H9 (cell line): ENCODE data around the gene SPRR2D. TPM values are rescaled to one million over a fixed set of nuclear protein-coding genes. Genes with fewer than 3 reads are reported as not detected.

ENCODE experiments used
- DNase-seq: peaks from one replicate; pipeline ENCODE4 v3.0.0-alpha.2; 2017
- H2AFZ ChIP-seq: one replicate; pipeline ENCODE4 v1.6.1; 2013; ENCODE audit warnings: mild to moderate bottlenecking, low read length, control low read depth, moderate library complexity
- H2AK5ac ChIP-seq: 2 replicates; pipeline ENCODE4 v1.6.1; 2013; ENCODE audit warnings: low read length, control low read depth, mixed read lengths; ENCODE audit not compliant: insufficient read length
- H2BK120ac ChIP-seq: one replicate; pipeline ENCODE4 v1.6.1; 2013; ENCODE audit warnings: low read depth, mild to moderate bottlenecking, low read length, control low read depth, inconsistent platforms; ENCODE audit not compliant: poor library complexity, severe bottlenecking
- H2BK12ac ChIP-seq: 2 replicates; pipeline ENCODE4 v1.6.1; 2013; ENCODE audit warnings: low read length, control low read depth, mixed read lengths, low read depth; ENCODE audit not compliant: insufficient read length
- H2BK15ac ChIP-seq: 2 replicates; pipeline ENCODE4 v1.6.1; 2013; ENCODE audit warnings: low read depth, low read length, control low read depth
- H2BK20ac ChIP-seq: one replicate; pipeline ENCODE4 v1.6.1; 2013; ENCODE audit warnings: low read depth, mild to moderate bottlenecking, low read length, control low read depth, inconsistent platforms; ENCODE audit not compliant: poor library complexity, severe bottlenecking
- H2BK5ac ChIP-seq: 2 replicates; pipeline ENCODE4 v1.6.1; 2013; ENCODE audit warnings: low read length, control low read depth, mixed read lengths; ENCODE audit not compliant: insufficient read length
- H3K14ac ChIP-seq: 2 replicates; pipeline ENCODE4 v1.6.1; 2013; ENCODE audit warnings: low read length, control low read depth; ENCODE audit not compliant: insufficient read depth
- H3K18ac ChIP-seq: 2 replicates; pipeline ENCODE4 v1.6.1; 2013; ENCODE audit warnings: low read depth, mild to moderate bottlenecking, mixed read lengths, low read length, control low read depth; ENCODE audit not compliant: insufficient read length
- H3K23ac ChIP-seq: 2 replicates; pipeline ENCODE4 v1.6.1; 2013; ENCODE audit warnings: low read length, control low read depth, mixed read lengths, low read depth; ENCODE audit not compliant: insufficient read length
- H3K23me2 ChIP-seq: 2 replicates; pipeline ENCODE4 v1.6.1; 2013; ENCODE audit warnings: low read depth, mild to moderate bottlenecking, mixed read lengths, low read length, control low read depth; ENCODE audit not compliant: insufficient read length, poor library complexity, severe bottlenecking
- H3K27ac ChIP-seq: 2 replicates; pipeline ENCODE4 v1.5.1; 2013; ENCODE audit warnings: low read length, control low read depth, mixed read lengths, low read depth; ENCODE audit not compliant: insufficient read length
- H3K27me3 ChIP-seq: 2 replicates; pipeline ENCODE4 v1.6.1; 2013; ENCODE audit warnings: low read length, control low read depth, inconsistent platforms; ENCODE audit not compliant: insufficient read depth
- H3K4ac ChIP-seq: 2 replicates; pipeline ENCODE4 v1.6.1; 2013; ENCODE audit warnings: low read depth, mild to moderate bottlenecking, control low read depth, inconsistent platforms, low read length, moderate library complexity
- H3K4me1 ChIP-seq: 2 replicates; pipeline ENCODE4 v1.6.1; 2013; ENCODE audit warnings: low read length, control low read depth, inconsistent platforms; ENCODE audit not compliant: insufficient read depth
- H3K4me2 ChIP-seq: 2 replicates; pipeline ENCODE4 v1.6.1; 2013; ENCODE audit warnings: low read length, control low read depth, mixed read lengths; ENCODE audit not compliant: insufficient read length, insufficient read depth
- H3K56ac ChIP-seq: 2 replicates; pipeline ENCODE4 v1.6.1; 2013; ENCODE audit warnings: low read depth, mild to moderate bottlenecking, mixed read lengths, low read length, control low read depth; ENCODE audit not compliant: insufficient read length
- H3K79me1 ChIP-seq: 2 replicates; pipeline ENCODE4 v1.6.1; 2013; ENCODE audit warnings: low read depth, mild to moderate bottlenecking, moderate library complexity, low read length, control low read depth, inconsistent platforms; ENCODE audit not compliant: insufficient read depth, poor library complexity, severe bottlenecking
- H3K79me2 ChIP-seq: 2 replicates; pipeline ENCODE4 v1.6.1; 2013; ENCODE audit warnings: low read length, control low read depth, inconsistent platforms; ENCODE audit not compliant: insufficient read depth
- H3K9ac ChIP-seq: 2 replicates; pipeline ENCODE4 v1.6.1; 2013; ENCODE audit warnings: low read length, control low read depth, mixed read lengths; ENCODE audit not compliant: insufficient read length; ENCODE audit errors: extremely low read depth
- H3K9me3 ChIP-seq: one replicate; pipeline ENCODE4 v1.6.1; 2013; ENCODE audit warnings: low read depth, low read length, inconsistent platforms; ENCODE audit not compliant: control insufficient read depth
- H3T11ph ChIP-seq: one replicate; pipeline ENCODE4 v1.6.1; 2013; ENCODE audit warnings: mild to moderate bottlenecking, low read length, control low read depth, inconsistent platforms
- H4K20me1 ChIP-seq: one replicate; pipeline ENCODE4 v1.6.1; 2013; ENCODE audit not compliant: control insufficient read depth, insufficient read length, insufficient read depth
- H4K5ac ChIP-seq: 2 replicates; pipeline ENCODE4 v1.6.1; 2013; ENCODE audit warnings: low read depth, mild to moderate bottlenecking, mixed read lengths, low read length, control low read depth; ENCODE audit not compliant: insufficient read length
- H4K8ac ChIP-seq: replicated peaks from 2 replicates; pipeline ENCODE4 v1.6.1; 2013; ENCODE audit warnings: low read length, control low read depth, mixed read lengths, low read depth; ENCODE audit not compliant: insufficient read length
- H4K91ac ChIP-seq: 2 replicates; pipeline ENCODE4 v1.6.1; 2013; ENCODE audit warnings: low read depth, mild to moderate bottlenecking, moderate library complexity, mixed read lengths, low read length, control low read depth; ENCODE audit not compliant: insufficient read length
- H3K27ac Mint-ChIP-seq, 3 experiments: 2 replicates in 2 of 3; 3 replicates in 1 of 3; pipeline ENCODE4 v1.8.0; 2020 to 2021; ENCODE audit warnings: mixed read lengths in 3 of 3, mild to moderate bottlenecking in 1 of 3, moderate library complexity in 1 of 3
- H3K27me3 Mint-ChIP-seq: 2 replicates; pipeline ENCODE4 v1.8.0; 2021; ENCODE audit warnings: low read depth, mild to moderate bottlenecking, moderate library complexity, mixed read lengths
- H3K36me3 Mint-ChIP-seq, 3 experiments: 2 replicates in 2 of 3; 3 replicates in 1 of 3; pipeline ENCODE4 v1.8.0; 2020 to 2021; ENCODE audit warnings: low read depth in 3 of 3, mixed read lengths in 3 of 3; ENCODE audit not compliant: insufficient read depth in 1 of 3
- H3K4me1 Mint-ChIP-seq, 2 experiments: 2 replicates each; pipeline ENCODE4 v1.8.0; 2020; ENCODE audit warnings: mixed read lengths in 2 of 2
- H3K4me3 Mint-ChIP-seq, 2 experiments: 2 replicates in 1 of 2; 3 replicates in 1 of 2; pipeline ENCODE4 v1.8.0; 2020 to 2021; ENCODE audit warnings: mild to moderate bottlenecking in 2 of 2, mixed read lengths in 2 of 2, moderate library complexity in 1 of 2
- H3K9me3 Mint-ChIP-seq, 2 experiments: 2 replicates in 1 of 2; 3 replicates in 1 of 2; pipeline ENCODE4 v1.8.0; 2020; ENCODE audit warnings: mild to moderate bottlenecking in 2 of 2, mixed read lengths in 2 of 2, moderate library complexity in 1 of 2
- WGBS: extraction: QIAGEN DNeasy Blood & Tissue Kit; methylation state at CpG from one replicate; pipeline ENCODE4 v1.1.7; 2013; ENCODE audit warnings: missing lambda C conversion rate, low lambda C conversion rate, mixed read lengths; ENCODE audit not compliant: insufficient read length; ENCODE audit errors: extremely low coverage; 5-methylcytosine and 5-hydroxymethylcytosine counted together
- total RNA-seq: library from RNA; stranded (reverse); gene quantifications from 2 replicates; pipeline ENCODE4 v1.2.1, GENCODE V29; 2021
- TF ChIP-seq, protein P1 (sequence below): fragments of 200-600 bp; sonication (generic); conservative IDR thresholded peaks from 3 replicates; pipeline ENCODE4 v1.8.0; 2021; ENCODE audit warnings: antibody characterized with exemption, mild to moderate bottlenecking

Gene SPRR2D
- total RNA-seq, 1 experiment from 2014 or later, result not detected

DNA sequence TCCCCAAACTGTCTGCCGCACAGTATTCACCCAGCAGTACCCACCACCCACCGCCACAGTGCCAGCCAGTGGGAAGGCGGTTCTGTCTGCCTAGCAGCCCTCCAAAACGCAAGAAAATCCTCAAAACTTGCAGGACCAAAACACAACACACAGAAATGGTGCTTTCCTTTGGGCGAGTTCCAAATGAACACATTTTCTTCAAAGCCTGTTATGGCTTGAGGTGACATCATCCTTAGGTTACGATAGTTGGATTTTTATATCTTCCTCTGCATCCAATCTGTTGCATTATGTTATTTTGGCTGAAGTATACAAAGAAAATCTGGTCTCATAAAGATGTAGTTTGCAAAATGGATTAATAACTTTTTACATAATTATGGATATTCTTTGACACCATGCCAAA, 47.7 kb downstream of the SPRR2D start:
- Mint-ChIP-seq H3K36me3 (peaks cover 0 to 8% (median 0%) of the 10 kb centered on the region in 3 experiments; a peak in 3 of 7 replicates), H3K9me3 (peaks cover 8 to 9% of the 10 kb centered on the region in 2 experiments; a peak in 4 of 5 replicates), H3K4me3 (no peak overlapping the region), H3K27me3 (no peaks in the 10 kb centered on the region; the same call in 1 of the 2 replicates), H3K4me1 (peaks cover 10 to 17% of the 10 kb centered on the region in 2 experiments), H3K27ac (no peak overlapping the region)
- Histone ChIP-seq H3K27ac (no peak overlapping the region), H3K79me2 (no peaks in the 10 kb centered on the region), H3K9ac (no peak overlapping the region), H3K23ac (no peak overlapping the region), H2BK120ac (no peak overlapping the region), H2AK5ac (no peak overlapping the region), H3K18ac (no peak overlapping the region), H2BK5ac (no peak overlapping the region), H4K20me1 (no peaks in the 10 kb centered on the region), H3K79me1 (no peaks in the 10 kb centered on the region), H3K56ac (no peak overlapping the region), H3T11ph (no peak overlapping the region), H3K23me2 (no peaks in the 10 kb centered on the region), H4K91ac (no peak overlapping the region), H3K14ac (no peak overlapping the region; the same call in 1 of the 2 replicates), H2BK15ac (no peak overlapping the region), H2BK20ac (no peak overlapping the region), H4K5ac (no peak overlapping the region), H3K27me3 (no peaks in the 10 kb centered on the region; the same call in 1 of the 2 replicates), H3K4ac (no peak overlapping the region), H2AFZ (no peak overlapping the region), H4K8ac (no peak overlapping the region), H3K9me3 (no peaks in the 10 kb centered on the region), H2BK12ac (no peak overlapping the region), H3K4me1 (no peaks in the 10 kb centered on the region), H3K4me2 (no peak overlapping the region)
- TF ChIP-seq, protein P1, sequence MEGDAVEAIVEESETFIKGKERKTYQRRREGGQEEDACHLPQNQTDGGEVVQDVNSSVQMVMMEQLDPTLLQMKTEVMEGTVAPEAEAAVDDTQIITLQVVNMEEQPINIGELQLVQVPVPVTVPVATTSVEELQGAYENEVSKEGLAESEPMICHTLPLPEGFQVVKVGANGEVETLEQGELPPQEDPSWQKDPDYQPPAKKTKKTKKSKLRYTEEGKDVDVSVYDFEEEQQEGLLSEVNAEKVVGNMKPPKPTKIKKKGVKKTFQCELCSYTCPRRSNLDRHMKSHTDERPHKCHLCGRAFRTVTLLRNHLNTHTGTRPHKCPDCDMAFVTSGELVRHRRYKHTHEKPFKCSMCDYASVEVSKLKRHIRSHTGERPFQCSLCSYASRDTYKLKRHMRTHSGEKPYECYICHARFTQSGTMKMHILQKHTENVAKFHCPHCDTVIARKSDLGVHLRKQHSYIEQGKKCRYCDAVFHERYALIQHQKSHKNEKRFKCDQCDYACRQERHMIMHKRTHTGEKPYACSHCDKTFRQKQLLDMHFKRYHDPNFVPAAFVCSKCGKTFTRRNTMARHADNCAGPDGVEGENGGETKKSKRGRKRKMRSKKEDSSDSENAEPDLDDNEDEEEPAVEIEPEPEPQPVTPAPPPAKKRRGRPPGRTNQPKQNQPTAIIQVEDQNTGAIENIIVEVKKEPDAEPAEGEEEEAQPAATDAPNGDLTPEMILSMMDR, result no peak
- WGBS, result no CpG with 5 or more reads among the region's 6 CpGs
- no peak for DNase-seq

Other genes with a start within 250 kb of the SPRR2D start
- not detected in 2 replicates for gene LCE1D, start 244.4 kb downstream of the SPRR2D start, total RNA-seq
- not detected in 2 replicates for gene LCE1C, start 234.5 kb downstream of the SPRR2D start, total RNA-seq
- not detected in 2 replicates for gene LCE1B, start 229.1 kb downstream of the SPRR2D start, total RNA-seq
- not detected in 2 replicates for gene LCE1A, start 213.6 kb downstream of the SPRR2D start, total RNA-seq
- gene LCE6A, start 198.3 kb downstream of the SPRR2D start, total RNA-seq, result not detected in 2 replicates
- not detected in 2 replicates for gene LCE7A, start 181.1 kb downstream of the SPRR2D start, total RNA-seq
- gene SMCP, start 162.8 kb downstream of the SPRR2D start, total RNA-seq, result not detected in 2 replicates
- not detected in 2 replicates for gene IVL, start 132.6 kb downstream of the SPRR2D start, total RNA-seq
- gene SPRR5, start 93.9 kb downstream of the SPRR2D start, total RNA-seq, result not detected in 2 replicates
- gene SPRR4, start 70.5 kb downstream of the SPRR2D start, total RNA-seq, result not detected in 2 replicates
- not detected in 2 replicates for gene SPRR1A, start 57.0 kb downstream of the SPRR2D start, total RNA-seq
- gene SPRR3, start 39.4 kb downstream of the SPRR2D start, total RNA-seq, result not detected in 2 replicates
- not detected in 2 replicates for gene SPRR1B, start 9.9 kb downstream of the SPRR2D start, total RNA-seq
- gene SPRR2A, start 16.4 kb upstream of the SPRR2D start, total RNA-seq, result not detected in 2 replicates
- gene SPRR2B, start 30.5 kb upstream of the SPRR2D start, total RNA-seq, result not detected in 2 replicates
- not detected in 2 replicates for gene SPRR2E, start 53.4 kb upstream of the SPRR2D start, total RNA-seq
- not detected in 2 replicates for gene SPRR2F, start 72.4 kb upstream of the SPRR2D start, total RNA-seq
- gene SPRR2G, start 109.8 kb upstream of the SPRR2D start, total RNA-seq, result not detected in 2 replicates
- gene LELP1, start 162.3 kb upstream of the SPRR2D start, total RNA-seq, result not detected in 2 replicates
- not detected in 2 replicates for gene PRR9, start 176.5 kb upstream of the SPRR2D start, total RNA-seq
- not detected in 2 replicates for gene LORICRIN, start 218.6 kb upstream of the SPRR2D start, total RNA-seq